ENCODE results near the gene PRKCD.

DNA sequence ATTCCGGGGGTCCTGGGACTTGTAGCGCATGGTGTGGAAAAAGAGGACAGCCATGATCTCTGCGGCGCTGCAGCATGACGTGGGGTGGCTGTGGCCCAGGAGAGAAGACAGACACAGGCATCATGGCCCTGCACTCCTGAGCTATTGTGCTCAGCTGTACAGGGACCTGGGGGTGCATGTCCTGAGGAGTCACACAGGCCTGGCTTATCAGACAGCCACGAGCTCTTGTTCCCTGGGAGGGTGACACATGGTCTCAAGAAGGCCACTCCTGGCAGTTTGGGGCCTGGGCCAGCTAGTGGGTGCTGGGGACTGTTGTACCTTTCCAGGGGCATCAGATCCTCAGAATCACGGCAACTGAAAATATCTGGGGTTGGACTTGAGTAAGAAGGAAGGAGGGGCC, 81.1 kb downstream of the PRKCD start:
- TF ChIP-seq POLR2A (IDR thresholded peaks at IDR 0.05): no peak
- TF ChIP-seq, protein P1, sequence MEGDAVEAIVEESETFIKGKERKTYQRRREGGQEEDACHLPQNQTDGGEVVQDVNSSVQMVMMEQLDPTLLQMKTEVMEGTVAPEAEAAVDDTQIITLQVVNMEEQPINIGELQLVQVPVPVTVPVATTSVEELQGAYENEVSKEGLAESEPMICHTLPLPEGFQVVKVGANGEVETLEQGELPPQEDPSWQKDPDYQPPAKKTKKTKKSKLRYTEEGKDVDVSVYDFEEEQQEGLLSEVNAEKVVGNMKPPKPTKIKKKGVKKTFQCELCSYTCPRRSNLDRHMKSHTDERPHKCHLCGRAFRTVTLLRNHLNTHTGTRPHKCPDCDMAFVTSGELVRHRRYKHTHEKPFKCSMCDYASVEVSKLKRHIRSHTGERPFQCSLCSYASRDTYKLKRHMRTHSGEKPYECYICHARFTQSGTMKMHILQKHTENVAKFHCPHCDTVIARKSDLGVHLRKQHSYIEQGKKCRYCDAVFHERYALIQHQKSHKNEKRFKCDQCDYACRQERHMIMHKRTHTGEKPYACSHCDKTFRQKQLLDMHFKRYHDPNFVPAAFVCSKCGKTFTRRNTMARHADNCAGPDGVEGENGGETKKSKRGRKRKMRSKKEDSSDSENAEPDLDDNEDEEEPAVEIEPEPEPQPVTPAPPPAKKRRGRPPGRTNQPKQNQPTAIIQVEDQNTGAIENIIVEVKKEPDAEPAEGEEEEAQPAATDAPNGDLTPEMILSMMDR (IDR thresholded peaks at IDR 0.05): no peak
